Fibroblast of the conjunctiva (primary cell): ENCODE results near the gene MRPS24.
"Not testable (repeated sequence)": the region's sequence is repeated elsewhere in the genome, so short reads cannot be mapped to it uniquely, and the experiment has no call there.

Experiments used
- DNase-seq: peaks from one replicate; pipeline ENCODE4 v3.0.0-alpha.2; 2010; ENCODE audit warnings: low read depth

Gene MRPS24

DNA sequence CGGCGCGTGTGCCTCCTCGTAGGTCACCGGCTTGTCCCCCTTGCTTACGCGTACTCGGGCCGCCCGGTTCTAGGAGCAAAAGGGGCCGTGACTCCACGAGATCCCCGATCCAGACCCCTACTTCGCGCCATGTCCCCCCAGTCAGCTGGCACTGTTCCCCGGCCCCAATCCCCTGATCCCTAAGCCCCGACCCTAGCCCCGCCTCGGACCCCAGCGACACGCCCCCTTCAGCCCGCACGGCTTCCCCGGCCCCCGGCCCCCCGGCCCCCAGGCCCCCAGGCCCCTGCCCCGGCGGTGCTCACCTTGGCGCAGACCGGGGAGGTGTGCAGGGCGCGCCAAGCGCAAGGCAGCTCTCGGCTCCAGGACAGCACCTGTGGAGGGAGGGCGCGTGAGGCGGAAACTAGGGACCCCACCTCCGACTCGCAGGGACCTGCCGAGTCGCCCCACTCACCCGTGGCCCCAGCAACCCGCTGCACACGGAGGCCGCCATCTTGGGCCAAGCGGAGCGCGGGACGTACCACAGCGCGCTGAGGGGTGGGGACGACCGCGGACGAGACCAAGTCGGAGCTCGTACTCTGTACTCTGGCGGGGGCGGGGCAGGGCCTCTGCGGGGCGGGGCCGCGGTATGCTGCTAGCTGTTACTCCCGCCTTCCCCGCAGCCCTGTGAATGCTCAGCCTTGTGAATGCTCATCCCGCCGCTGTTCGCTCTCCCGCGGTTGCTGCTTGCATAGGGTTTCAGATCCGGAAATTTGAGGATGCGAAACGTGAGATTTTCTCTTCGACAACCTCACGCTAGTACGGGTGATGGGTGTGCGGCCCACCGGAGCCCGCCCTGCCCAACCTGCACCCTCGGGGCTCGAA, at the start of gene MRPS24:
MRPS24 (minus strand) TSS at position 512 of the 861 bp plus-strand sequence; CDS start at position 490, 22 bp downstream.
- peak; percentile 89 for DNase-seq

DNA sequence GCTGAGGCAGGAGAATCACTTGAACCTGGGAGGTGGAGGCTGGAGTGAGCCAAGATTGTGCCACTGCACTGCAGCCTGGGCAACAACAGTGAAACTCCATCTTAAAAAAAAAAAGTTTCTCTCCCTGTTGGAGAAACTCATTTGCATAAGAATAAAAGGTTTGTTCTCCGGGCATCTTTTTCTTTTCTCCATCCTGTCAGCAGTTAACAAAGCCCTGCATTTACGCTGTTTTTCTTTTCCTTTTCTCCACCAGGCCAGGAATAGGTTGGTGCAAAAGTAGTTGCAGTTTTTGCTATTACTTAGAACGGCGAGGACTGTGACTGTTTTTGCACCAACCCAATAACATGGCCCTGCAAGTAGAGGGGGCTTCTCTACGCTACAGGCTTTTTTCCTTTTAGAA, 46.6 kb upstream of the MRPS24 start:
- no peak for DNase-seq

DNA sequence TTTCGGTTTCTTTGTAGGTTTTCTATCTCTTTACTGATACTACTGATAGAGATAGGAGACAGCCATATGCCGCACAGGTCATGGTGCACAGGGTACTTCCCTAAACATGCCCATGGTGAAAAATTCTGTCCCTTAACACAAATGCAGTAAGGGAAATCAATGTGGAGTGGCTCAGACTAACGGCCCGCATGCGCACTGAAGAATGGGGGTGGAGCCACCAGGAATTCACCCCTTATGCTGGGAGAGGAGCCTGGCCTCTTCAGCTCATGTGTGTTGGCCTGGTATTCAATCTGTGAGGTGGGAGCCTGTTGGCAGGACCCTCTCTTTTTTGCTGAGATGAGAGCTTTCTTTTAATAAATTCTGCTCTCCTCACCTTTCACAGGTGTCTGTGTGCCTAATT, 45.5 kb upstream of the MRPS24 start:
- no peak for DNase-seq

DNA sequence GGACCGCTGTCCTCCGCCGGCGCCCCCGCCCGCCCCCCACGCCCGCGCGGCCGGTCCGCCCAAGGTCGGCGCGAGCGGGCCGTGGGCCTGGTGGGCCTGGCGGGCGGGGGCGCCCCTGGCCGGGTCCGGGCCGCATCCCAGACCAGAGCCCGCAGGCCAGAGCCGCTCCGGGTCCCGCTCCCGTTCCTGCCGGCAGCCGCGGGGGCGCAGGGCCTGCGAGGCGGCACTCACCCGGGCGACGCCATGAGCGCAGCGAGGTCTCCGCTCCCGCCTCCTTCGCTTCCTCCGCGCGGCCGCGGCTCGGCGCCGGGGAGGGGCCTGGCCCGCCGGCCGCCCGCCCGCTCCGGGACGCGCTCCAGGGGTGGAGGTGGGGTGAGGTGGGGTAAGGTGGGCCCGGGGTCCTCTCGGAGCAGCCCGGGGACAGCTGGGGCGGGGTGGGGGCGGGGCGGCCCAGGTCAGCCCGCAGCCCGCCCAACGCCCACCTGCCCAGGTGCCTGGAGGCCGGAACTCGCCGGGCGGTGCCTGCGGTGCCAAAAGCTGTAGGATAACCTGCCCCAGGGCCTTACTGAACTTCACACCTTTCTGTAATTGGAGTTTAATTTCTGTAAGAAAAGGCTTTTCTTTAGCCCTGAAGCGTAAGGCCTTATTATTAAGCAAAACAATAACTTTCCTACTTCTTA, 37.2 kb upstream of the MRPS24 start, which contains the start of gene URGCP:
URGCP (minus strand) TSS at position 266 of the 680 bp plus-strand sequence; CDS start at position 245, 21 bp downstream.
- no peak for DNase-seq

DNA sequence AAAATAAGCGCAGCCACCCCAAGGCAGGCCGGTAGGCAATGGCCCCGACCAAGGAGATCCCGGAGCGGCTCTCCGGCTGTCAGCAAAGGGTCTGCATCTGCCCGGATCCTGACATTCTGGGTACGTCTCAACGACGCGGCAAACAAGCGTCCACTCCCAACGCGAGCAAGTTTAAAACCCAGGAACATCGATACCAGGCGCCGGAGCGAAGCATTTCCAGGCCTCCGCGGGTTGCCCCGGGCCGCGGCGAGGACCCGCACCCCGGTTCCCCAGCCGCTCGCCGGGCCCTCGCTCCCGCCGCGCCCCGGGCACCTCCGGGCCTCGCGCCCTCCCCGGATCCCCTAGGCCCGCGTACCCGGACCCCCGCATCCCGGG, 36.6 kb upstream of the MRPS24 start:
- DNase-seq: no peak

DNA sequence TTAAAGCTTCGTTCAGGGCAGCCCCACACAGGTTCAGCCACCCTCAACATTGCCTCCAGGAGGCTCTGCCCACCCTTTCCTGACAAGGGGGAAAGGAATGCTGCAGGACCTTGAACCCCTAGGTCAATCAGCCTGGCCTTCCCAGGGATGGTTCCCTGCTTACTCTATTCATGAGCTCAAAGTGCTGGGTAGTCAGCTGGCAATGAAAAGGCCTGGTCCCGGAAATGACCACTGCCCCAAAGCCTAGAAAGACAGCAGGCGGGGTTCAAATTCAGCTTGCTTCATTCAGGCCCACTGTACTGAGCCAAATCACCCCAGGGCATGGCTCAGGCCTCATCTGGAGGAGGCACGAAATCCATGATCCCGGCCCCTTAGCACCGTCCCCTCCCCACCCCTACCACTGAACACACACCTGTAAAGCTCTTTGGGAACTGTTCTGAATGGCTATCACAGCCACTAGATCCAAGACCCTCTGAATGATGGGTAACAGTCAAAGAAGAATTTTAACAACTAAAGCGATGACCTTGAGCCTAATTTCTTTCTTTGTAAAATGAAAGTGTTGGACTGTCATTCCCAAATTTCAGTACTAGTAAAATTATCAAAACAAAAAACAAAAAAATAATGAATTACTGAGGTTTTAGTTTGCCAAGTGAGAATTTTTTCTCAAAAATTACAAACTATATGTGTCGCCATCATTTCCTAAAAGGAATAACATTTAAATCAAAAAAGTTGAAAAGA, 36.1 kb upstream of the MRPS24 start:
- DNase-seq: no peak

DNA sequence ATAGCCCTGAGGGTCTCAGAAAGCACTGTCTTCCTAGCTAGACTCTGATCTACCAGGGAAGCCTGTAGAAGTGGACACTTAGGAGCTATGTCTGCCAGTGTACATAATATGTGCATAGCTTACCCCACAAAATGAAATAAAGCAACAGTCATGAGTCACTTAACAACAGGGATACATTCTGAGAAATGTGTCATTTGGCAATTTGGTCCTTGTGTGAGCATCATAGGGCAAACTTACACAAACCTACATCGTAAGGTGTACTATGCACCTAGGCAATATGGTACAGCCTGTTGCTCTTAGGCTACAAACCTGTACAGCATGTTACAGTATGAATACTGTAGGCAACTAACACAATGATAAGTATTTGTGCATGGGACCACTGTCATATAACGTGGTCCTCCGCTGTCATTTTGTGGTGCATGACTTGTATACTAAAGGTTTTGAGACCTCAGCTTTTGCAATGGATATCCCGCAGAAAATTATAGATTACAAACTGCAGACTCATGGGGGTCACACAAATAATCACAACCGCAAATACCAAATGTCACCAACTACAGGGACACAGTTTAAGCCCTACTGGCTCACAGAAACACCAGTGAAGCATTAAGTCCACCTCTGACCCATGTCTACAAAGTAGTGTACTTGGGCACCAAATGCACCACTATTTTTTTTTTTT, 35.4 kb upstream of the MRPS24 start:
- no peak for DNase-seq

DNA sequence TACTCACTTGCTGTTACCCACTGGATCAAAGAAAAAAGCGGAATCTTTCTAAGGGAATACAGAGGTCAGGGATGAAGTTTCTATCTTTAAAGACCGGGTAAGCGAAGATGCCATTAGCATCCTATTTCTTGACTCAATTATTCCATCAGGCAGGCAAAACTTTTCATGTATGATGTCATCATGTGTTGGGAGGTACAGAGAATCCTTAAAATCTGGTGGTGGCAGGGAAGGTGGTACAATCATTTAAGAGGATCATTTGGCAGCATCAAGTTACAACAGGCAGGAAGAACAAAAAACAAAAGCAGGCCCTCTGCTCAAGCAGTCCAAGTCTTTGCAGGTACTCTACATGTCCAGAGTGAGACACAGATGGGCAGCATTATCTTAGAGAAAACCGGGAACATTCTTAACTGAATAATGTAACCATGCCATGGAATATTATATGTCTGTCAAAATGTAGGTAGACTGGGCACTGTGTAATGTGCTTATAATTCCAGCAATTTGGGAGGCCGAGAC, 33.3 kb upstream of the MRPS24 start:
- DNase-seq: no peak

DNA sequence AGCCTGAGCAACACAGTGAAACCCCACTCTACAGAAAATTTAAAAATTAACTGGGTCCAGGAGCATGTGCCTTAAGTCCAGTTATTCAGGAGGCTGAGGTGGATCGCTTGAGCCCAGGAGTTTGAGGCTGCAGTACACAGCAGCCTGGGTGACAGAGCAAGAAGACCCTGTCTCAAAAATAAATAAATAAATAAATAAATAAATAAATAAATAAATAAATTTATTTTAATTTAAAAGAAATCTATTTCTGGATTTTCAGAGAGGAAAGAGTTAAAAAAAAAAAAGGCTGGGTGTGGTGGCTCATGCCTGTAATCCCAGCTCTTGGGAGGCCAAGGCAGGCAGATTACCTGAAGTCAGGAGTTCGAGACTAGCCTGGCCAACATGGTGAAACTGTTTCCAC, 29.3 kb upstream of the MRPS24 start:
- DNase-seq: not testable (repeated sequence)

DNA sequence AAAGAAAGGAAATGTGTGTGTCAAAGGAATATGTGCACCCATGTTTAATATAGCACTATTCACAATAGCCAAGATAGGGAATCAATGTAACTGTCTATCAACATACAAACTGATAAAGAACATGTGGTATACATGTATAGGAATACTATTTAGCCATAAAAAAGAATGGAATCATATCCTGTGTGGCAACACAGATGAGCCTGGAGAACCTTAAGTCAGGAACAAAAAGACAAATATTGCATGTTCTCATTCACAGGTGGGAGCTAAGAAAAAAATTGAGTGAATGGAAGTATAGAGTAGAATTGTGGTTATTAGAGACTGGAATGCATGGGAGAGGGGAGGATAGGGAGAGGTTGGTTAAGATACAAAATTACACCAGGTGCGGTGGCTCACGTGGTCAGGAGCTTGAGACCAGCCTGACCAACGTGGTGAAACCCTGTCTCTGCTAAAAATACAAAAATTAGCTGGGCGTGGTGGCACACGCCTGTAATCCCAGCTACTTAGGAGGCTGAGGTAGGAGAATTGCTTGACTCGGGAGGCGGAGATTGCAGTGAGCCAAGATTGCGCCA, 26.6 kb upstream of the MRPS24 start:
- DNase-seq: no peak

DNA sequence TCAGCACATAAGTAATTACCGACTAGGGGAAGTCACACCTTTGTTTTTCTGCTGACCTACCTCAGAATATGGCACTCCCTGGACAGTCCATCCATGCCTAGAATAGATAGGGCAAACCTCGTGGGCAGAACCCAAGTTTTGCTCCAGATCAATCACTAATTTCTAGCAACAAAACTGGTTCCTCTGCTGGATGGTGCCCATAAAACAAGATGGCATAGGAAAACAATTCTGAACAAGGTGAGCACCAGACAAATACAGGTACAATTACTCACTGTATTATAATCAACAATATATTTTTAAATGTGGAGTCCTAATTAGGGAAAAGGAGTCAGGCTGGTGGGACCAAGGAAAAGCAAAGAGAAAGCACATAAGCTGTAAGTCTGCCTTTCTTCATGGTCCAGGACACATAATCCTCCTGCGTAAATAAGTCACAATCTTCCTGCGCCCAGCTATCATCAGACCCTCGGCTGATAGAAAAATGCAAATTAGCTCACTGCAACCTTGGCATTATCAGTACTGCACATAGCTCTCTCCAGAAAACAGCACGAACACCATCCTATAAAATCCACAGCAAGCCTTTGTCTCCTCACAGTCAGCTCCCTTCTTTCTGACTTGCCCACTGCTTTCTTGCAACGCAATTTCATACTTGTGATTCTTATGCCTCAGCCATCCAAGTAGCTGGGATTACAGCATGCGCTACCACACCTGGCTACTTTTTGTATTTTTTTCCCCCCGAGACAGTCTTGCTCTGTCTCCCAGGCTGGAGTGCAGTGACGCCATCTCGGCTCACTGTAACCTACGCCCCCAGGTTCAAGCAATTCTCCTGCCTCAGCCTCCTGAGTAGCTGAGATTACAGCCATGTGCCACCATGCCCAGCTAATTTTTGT, 22.0 kb upstream of the MRPS24 start:
- no peak for DNase-seq

DNA sequence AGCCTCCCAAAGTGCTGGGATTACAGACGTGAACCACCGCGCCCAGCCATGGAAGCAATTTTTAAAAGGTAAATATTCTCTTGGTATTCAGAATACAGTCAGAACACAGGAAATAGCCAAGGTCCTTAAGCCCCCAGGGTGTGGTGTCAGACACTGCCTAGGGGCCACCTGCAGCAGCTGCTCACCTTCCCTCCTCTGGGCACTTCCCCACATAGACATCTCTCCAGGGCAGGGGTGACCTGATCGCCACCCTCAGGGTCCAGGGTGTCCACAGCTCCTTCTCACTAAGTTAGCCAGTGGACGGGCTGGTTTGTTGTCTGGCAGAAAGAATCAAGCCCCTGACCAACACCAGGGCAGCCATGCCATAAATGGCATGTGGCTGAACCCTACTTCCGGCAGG, 21.2 kb upstream of the MRPS24 start:
- no peak for DNase-seq

DNA sequence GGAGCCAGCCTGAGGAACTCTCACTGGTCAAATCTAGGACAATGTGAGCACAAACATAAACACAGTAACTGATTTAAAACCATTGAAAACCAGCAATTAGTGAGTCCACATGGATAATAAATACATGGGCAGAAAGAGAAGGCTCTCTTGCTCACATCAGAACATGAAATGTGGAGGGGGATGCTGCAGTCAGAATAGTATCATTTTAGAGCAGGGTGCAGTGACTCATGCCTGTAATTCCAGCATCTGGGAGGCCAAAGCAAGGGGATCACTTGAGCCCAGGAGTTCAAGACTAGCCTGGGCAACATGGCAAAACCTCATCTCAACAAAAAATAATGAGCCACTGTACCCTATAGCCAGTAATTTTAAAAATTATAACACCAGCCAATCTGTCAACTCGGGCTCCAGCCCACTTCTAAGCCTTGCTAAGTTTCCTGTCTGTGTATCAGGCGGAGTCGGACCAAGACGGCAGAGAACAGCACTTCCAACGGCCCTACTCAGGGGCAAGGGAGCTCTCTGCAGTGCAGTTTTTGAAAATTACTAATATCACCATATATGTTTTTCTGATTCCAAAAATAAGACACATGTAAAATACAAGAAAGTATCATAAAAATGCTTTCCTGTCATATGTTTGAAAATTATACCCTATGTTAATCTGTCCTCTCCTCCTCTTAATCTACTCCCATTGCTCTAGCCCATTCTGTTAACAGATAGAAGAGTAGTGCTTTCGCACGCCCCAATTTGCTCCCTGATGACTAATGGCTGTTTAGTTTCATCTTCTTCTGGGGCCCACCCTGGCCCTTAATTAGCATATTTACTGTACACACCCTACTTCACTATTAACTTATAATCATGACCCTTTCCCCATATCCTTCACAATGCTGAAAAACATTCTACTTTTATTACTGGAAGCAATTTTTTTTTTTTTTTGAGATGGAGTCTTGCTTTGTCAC, 20.0 kb upstream of the MRPS24 start:
- no peak for DNase-seq

DNA sequence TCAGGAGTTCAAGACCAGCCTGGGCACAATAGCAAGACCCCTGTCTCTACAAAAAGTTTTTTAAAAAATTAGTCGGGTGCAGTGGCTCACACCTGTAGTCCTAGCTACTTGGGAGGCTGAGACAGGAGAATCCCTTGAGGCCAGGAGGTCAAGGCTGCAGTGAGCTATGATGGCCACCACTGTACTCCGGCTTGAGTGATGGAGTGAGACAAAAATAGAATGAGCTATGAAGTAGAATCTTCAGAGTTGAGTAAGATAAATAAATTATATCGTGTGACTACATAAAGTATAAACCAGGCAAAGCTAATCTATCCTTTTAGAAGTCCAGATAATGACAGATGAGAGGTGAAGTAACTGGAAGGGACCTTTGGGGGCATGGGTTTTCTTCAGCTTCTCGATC, 15.3 kb upstream of the MRPS24 start:
- no peak for DNase-seq

DNA sequence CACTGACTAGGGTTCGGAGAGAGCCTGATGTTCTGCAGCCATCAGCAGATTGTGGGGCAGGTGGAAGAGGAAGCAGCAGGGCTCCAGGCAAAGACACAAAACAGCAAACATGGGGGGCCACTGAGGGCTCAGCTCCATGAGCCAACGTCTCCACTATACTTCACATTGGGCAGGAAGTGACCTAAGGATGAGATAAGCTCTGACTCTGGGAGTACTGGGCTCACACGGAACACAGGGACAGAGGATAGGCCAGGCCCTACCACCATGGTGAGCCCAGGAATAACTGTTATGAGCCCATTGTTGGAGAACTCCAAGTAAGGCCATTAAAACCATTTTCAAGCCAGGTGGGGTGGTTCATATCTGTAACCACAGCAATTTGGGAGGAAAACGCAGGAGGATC, 14.9 kb upstream of the MRPS24 start:
- DNase-seq: no peak

DNA sequence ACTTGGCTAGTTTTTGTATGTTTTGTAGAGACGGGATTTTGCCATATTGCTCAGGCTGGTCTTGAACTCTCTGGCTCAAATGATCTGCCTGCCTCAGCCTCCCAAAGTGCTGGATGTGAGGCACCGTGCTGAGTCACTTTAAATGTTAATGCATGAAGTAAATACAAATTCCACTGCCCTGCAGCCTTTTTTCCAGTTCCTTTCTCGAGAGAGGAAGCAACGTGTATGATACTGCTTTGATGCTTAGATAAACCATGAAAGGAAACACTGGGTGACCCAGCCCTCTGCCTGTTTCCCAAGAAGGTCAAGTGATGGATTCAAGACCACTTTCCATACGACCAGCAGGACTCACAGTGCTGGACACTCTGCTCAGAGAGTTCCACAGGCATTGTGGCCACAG, 11.3 kb upstream of the MRPS24 start:
- DNase-seq: no peak

DNA sequence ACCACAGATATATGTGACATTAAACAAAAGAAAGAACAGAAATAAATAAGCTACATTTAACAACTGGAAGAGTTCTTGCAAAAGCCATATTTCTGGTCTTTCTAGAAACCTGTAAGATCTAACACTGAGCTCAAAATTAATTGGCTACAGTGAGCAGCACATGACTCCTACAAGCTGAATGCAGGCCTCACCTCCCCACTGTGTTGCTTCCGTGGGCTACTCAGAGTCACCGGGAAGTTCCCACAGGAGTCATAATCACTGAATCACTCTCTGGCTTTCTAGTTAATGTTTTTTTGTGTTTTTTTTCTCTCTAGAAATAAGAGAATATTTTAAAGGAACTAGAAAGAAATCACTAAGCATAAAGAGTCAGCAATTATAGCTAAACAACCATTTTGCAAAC, 10.2 kb upstream of the MRPS24 start:
- DNase-seq: no peak

DNA sequence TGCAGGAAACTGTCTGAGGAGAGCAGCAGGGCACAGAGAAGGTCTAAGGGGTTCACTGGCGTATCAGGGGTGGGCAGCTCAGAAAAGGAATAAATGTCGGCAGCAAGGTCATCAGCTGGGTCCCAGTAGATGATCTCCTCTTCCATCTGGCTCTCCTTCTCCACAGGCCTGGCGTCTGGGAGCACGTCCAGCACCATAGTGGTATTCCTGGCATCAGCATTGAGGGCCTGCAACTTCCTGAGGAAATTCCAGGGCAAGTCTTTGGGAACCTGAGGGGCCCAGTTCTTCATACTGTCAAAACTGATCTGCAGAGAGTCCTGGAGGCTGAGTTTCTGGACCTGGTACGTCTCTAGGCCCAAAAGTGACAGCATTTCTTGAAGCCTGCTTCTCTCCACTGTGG, 9.6 kb upstream of the MRPS24 start:
- no peak for DNase-seq
